DND-41 (cell line): Measurements from ENCODE around the gene TAS2R38.

Experiments
- EZH2 ChIP-seq: IDR thresholded peaks from 3 replicates; pipeline ENCODE4 v1.6.1; 2012; ENCODE audit warnings: borderline replicate concordance, low read depth, mild to moderate bottlenecking, moderate library complexity, low read length, inconsistent platforms; ENCODE audit not compliant: severe bottlenecking
- TF ChIP-seq, protein P1 (sequence below): IDR thresholded peaks from 2 replicates; pipeline ENCODE4 v1.5.1; 2012; ENCODE audit warnings: borderline replicate concordance, low read length, moderate library complexity, mild to moderate bottlenecking; ENCODE audit not compliant: poor library complexity, severe bottlenecking; ENCODE audit errors: extremely low read depth

DNA sequence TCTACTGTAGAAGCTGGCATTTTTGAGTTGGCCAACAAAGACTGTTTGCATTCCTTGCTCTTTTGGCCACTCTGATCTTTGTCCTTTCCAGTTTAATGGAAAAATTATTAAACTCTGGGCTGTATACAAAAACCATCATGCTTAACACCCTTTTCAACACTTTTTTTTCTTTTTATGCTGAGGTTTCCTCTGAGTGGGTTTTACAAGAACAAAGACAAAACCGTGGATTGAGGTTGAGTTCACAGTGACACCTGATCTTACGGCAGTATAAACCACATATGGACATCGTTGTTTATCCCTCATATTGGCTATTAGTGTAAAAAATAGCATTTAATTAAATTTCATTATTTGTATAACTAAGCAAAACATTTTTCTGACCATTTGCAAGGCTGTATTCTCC is 43.9 kb upstream of the TAS2R38 start:
- TF ChIP-seq, protein P1, sequence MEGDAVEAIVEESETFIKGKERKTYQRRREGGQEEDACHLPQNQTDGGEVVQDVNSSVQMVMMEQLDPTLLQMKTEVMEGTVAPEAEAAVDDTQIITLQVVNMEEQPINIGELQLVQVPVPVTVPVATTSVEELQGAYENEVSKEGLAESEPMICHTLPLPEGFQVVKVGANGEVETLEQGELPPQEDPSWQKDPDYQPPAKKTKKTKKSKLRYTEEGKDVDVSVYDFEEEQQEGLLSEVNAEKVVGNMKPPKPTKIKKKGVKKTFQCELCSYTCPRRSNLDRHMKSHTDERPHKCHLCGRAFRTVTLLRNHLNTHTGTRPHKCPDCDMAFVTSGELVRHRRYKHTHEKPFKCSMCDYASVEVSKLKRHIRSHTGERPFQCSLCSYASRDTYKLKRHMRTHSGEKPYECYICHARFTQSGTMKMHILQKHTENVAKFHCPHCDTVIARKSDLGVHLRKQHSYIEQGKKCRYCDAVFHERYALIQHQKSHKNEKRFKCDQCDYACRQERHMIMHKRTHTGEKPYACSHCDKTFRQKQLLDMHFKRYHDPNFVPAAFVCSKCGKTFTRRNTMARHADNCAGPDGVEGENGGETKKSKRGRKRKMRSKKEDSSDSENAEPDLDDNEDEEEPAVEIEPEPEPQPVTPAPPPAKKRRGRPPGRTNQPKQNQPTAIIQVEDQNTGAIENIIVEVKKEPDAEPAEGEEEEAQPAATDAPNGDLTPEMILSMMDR: no peak
- no peak for TF ChIP-seq EZH2
